Measurements from ENCODE around the gene ELAVL3. TPM values are rescaled to one million over a fixed set of nuclear protein-coding genes. Genes with fewer than 3 reads are reported as not detected.

Gene ELAVL3
- total and polyA plus RNA-seq, 2 experiments from 2014 or later: not detected

GRCh38 chr19:11453468-11454341 is 27.1 kb downstream of the ELAVL3 start:
- H3K4me3 ChIP-seq: no peak overlapping the region
- no peak overlapping the region for H2AFZ ChIP-seq
- H3K9me3 ChIP-seq (ENCODE audit: low read depth): no peaks in the 10 kb centered on the region
- no peaks in the 10 kb centered on the region for H3K79me2 ChIP-seq (ENCODE audit: insufficient read depth)
- in situ Hi-C loops (cut with MboI): loop anchor here (25.0 kb wide), 1 partner anchor 166 kb away; the partner anchor contains the start of gene TSPAN16
- H3K4me1 ChIP-seq (ENCODE audit: insufficient read depth): no peaks in the 10 kb centered on the region
- no peak for DNase-seq
- no peaks in the 10 kb centered on the region for H3K9me2 ChIP-seq (ENCODE audit: insufficient read depth)
- H3K27ac ChIP-seq: no peak overlapping the region
- 56 to 82% methylated on average over 17 to 27 of the region's 27 CpGs for WGBS, 2 experiments (ENCODE audit: low coverage in 1 of 2, low lambda C conversion rate in 2 of 2, missing lambda C conversion rate in 2 of 2)
- TF ChIP-seq EZH2 (IDR thresholded peaks at IDR 0.05; ENCODE audit: insufficient read depth, poor library complexity, severe bottlenecking): no peak
- TF ChIP-seq EZH2phosphoT487 (IDR thresholded peaks at IDR 0.05; ENCODE audit: insufficient read depth, low read depth): no peak
- H3K27me3 ChIP-seq (replicated peaks; ENCODE audit: insufficient read depth): no peaks in the 10 kb centered on the region
- no peak overlapping the region for H3K9ac ChIP-seq
- no peaks in the 10 kb centered on the region for H3F3A ChIP-seq (ENCODE audit: insufficient read depth)
- no peak overlapping the region for H3K4me2 ChIP-seq (ENCODE audit: unreplicated experiment)
- H3K36me3 ChIP-seq (ENCODE audit: low read depth): 0 out of 2 replicates have a peak, but pooled peaks cover 7% of the 10 kb centered on the region
- no peaks in the 10 kb centered on the region for H4K20me1 ChIP-seq (ENCODE audit: insufficient read depth)

- H3K79me2 ChIP-seq (ENCODE audit: insufficient read depth): no peaks in the 10 kb centered on the region
- no peaks in the 10 kb centered on the region for H3K27me3 ChIP-seq (replicated peaks; ENCODE audit: insufficient read depth)
- H3K9me3 ChIP-seq (ENCODE audit: low read depth): no peaks in the 10 kb centered on the region
- H3K36me3 ChIP-seq (ENCODE audit: low read depth): peaks cover 7% of the 10 kb centered on the region; the same call in 1 of the 2 replicates
- no peak overlapping the region for H3K27ac ChIP-seq
- no peaks in the 10 kb centered on the region for H3F3A ChIP-seq (ENCODE audit: insufficient read depth)
- WGBS, 2 experiments (ENCODE audit: low coverage in 1 of 2, low lambda C conversion rate in 2 of 2, missing lambda C conversion rate in 2 of 2): 79 to 94% methylated on average over 21 to 33 of the region's 33 CpGs
- no peak overlapping the region for H2AFZ ChIP-seq
- H3K4me2 ChIP-seq (ENCODE audit: unreplicated experiment): no peak overlapping the region
- H3K9me2 ChIP-seq (ENCODE audit: insufficient read depth): no peaks in the 10 kb centered on the region
- DNase-seq: no peak
- in situ Hi-C loops (cut with MboI): loop anchor here (25.0 kb wide), 1 partner anchor 165 kb away; the partner anchor contains the start of gene TSPAN16
- no peaks in the 10 kb centered on the region for H3K4me1 ChIP-seq (ENCODE audit: insufficient read depth)
- no peak overlapping the region for H3K4me3 ChIP-seq
- H4K20me1 ChIP-seq (ENCODE audit: insufficient read depth): no peaks in the 10 kb centered on the region
- no peak for TF ChIP-seq EZH2 (IDR thresholded peaks at IDR 0.05; ENCODE audit: insufficient read depth, poor library complexity, severe bottlenecking)
- no peak for TF ChIP-seq EZH2phosphoT487 (IDR thresholded peaks at IDR 0.05; ENCODE audit: insufficient read depth, low read depth)
- no peak overlapping the region for H3K9ac ChIP-seq
Measured at GRCh38 chr19:11452620-11453310, 28.1 kb downstream of the ELAVL3 start.

GRCh38 chr19:11451871-11452619 is 28.8 kb downstream of the ELAVL3 start:
- no peak for TF ChIP-seq EZH2phosphoT487 (IDR thresholded peaks at IDR 0.05; ENCODE audit: insufficient read depth, low read depth)
- no peak for TF ChIP-seq EZH2 (IDR thresholded peaks at IDR 0.05; ENCODE audit: insufficient read depth, poor library complexity, severe bottlenecking)
- 38 to 47% methylated on average over 25 of the region's 25 CpGs for WGBS, 2 experiments (ENCODE audit: low coverage in 1 of 2, low lambda C conversion rate in 2 of 2, missing lambda C conversion rate in 2 of 2)
- no peak overlapping the region for H3K4me3 ChIP-seq
- H3K4me2 ChIP-seq (ENCODE audit: unreplicated experiment): no peak overlapping the region
- DNase-seq: no peak
- no peaks in the 10 kb centered on the region for H3K79me2 ChIP-seq (ENCODE audit: insufficient read depth)
- H3K36me3 ChIP-seq (ENCODE audit: low read depth): peaks cover 7% of the 10 kb centered on the region; the same call in 1 of the 2 replicates
- H2AFZ ChIP-seq: no peak overlapping the region
- H3F3A ChIP-seq (ENCODE audit: insufficient read depth): no peaks in the 10 kb centered on the region
- H3K4me1 ChIP-seq (ENCODE audit: insufficient read depth): no peaks in the 10 kb centered on the region
- no peak overlapping the region for H3K27ac ChIP-seq
- H3K9me2 ChIP-seq (ENCODE audit: insufficient read depth): no peaks in the 10 kb centered on the region
- no peaks in the 10 kb centered on the region for H3K27me3 ChIP-seq (replicated peaks; ENCODE audit: insufficient read depth)
- H4K20me1 ChIP-seq (ENCODE audit: insufficient read depth): no peaks in the 10 kb centered on the region
- no peaks in the 10 kb centered on the region for H3K9me3 ChIP-seq (ENCODE audit: low read depth)
- in situ Hi-C loops (cut with MboI): loop anchor here (25.0 kb wide), 1 partner anchor 165 kb away; the partner anchor contains the start of gene TSPAN16
- H3K9ac ChIP-seq: no peak overlapping the region

All from GM23248 (cell line).